Uterus (tissue), 2 donors: ENCODE data around the gene SLC35F3.

Experiments
- POLR2A ChIP-seq, 2 donors: fragments of 450-650 bp; IDR thresholded peaks; one replicate each; pipeline ENCODE4 v1.6.1; 2016; ENCODE audit warnings: antibody characterized with exemption in 2 of 2, mild to moderate bottlenecking in 1 of 2, moderate library complexity in 1 of 2
- TF ChIP-seq, protein P1 (sequence below), 4 experiments: fragments of 200-600 bp in 2 of 4; fragments of 450-650 bp in 2 of 4; sonication (generic) in 2 of 4; IDR thresholded peaks; one replicate each; pipeline ENCODE4 v1.5.1; 2016 to 2019; ENCODE audit warnings: antibody characterized with exemption in 4 of 4, mild to moderate bottlenecking in 2 of 4, moderate library complexity in 1 of 4

DNA sequence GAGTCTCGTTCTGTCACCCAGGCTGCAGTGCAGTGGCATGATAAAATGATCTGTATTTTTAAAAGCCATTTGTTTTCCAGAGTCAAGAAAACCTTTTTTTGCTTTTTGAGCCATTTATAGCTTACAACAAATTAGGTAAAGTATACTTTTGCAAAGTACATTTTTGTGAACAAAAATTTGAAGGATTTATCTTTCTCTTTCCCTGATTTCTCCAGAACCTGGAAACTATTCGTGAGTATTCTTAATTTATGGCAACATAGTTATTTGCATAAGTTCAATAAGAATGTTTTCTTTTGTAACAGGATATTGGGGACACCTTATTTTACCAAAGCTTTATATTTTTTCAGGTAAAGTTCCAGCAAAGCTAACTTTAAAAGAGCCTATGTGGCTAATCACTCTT is 37.4 kb upstream of the SLC35F3 start:
- TF ChIP-seq, protein P1, sequence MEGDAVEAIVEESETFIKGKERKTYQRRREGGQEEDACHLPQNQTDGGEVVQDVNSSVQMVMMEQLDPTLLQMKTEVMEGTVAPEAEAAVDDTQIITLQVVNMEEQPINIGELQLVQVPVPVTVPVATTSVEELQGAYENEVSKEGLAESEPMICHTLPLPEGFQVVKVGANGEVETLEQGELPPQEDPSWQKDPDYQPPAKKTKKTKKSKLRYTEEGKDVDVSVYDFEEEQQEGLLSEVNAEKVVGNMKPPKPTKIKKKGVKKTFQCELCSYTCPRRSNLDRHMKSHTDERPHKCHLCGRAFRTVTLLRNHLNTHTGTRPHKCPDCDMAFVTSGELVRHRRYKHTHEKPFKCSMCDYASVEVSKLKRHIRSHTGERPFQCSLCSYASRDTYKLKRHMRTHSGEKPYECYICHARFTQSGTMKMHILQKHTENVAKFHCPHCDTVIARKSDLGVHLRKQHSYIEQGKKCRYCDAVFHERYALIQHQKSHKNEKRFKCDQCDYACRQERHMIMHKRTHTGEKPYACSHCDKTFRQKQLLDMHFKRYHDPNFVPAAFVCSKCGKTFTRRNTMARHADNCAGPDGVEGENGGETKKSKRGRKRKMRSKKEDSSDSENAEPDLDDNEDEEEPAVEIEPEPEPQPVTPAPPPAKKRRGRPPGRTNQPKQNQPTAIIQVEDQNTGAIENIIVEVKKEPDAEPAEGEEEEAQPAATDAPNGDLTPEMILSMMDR (IDR thresholded peaks at IDR 0.05): no peak
- TF ChIP-seq POLR2A (IDR thresholded peaks at IDR 0.05): no peak
